T-helper 1 cell treated with Interleukin-12 subunit alpha and Interleukin-12 subunit beta and Interleukin-4 antibody, amounts not matched to agents 30 μg/mL and 1 μg/mL, for 36 hours (primary cell): ENCODE data around the gene RNF7.
"Not testable (repeated sequence)": the region's sequence is repeated elsewhere in the genome, so short reads cannot be mapped to it uniquely, and the experiment has no call there.

Experiments used
- H3K27ac Mint-ChIP-seq: one replicate; pipeline ENCODE4 v1.8.0; 2021; ENCODE audit warnings: mild to moderate bottlenecking, mixed read lengths
- H3K27me3 Mint-ChIP-seq: one replicate; pipeline ENCODE4 v1.8.0; 2021; ENCODE audit warnings: low read depth, mixed read lengths
- H3K36me3 Mint-ChIP-seq: one replicate; pipeline ENCODE4 v1.8.0; 2021; ENCODE audit warnings: low read depth, mixed read lengths
- H3K4me1 Mint-ChIP-seq: one replicate; pipeline ENCODE4 v1.8.0; 2021; ENCODE audit warnings: low read depth, mixed read lengths
- H3K4me3 Mint-ChIP-seq: one replicate; pipeline ENCODE4 v1.8.0; 2021; ENCODE audit warnings: mild to moderate bottlenecking, moderate library complexity, mixed read lengths
- H3K9me3 Mint-ChIP-seq: one replicate; pipeline ENCODE4 v1.8.0; 2021; ENCODE audit warnings: mixed read lengths

Gene RNF7

GRCh38 chr3:141782386-141782932 is 44.4 kb downstream of the RNF7 start:
- H3K27me3 Mint-ChIP-seq, result peaks cover 7% of the 10 kb centered on the region
- no peaks in the 10 kb centered on the region for H3K4me1 Mint-ChIP-seq
- no peak overlapping the region for H3K4me3 Mint-ChIP-seq
- H3K27ac Mint-ChIP-seq, result no peak overlapping the region
- no peaks in the 10 kb centered on the region for H3K36me3 Mint-ChIP-seq
- peaks cover 3% of the 10 kb centered on the region for H3K9me3 Mint-ChIP-seq

DNA sequence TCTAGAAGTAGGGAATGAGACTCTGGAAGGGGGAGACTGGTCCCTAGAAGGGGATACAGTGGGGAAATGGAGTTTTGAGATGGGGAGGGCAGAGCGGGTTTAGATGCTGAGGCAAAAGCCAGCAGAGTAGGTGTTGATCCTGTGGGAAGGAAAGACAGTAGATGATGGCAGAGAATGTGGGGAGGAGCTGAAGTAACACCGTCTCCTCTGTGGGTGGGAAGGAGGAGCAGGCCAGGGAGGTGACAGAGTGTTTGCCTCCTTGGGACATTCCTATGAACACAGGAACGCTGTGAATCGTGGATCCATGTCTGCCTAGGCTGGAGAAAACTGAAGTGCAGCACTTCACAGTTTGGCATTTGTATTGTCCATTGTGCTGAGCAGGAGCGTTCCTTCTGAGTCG is 45.5 kb downstream of the RNF7 start:
- H3K27ac Mint-ChIP-seq, result no peak overlapping the region
- peaks cover 7% of the 10 kb centered on the region for H3K27me3 Mint-ChIP-seq
- no peak overlapping the region for H3K4me3 Mint-ChIP-seq
- H3K36me3 Mint-ChIP-seq, result no peaks in the 10 kb centered on the region
- H3K4me1 Mint-ChIP-seq, result peaks cover 2% of the 10 kb centered on the region
- peaks cover 3% of the 10 kb centered on the region for H3K9me3 Mint-ChIP-seq

GRCh38 chr3:141784096-141784495 is 46.0 kb downstream of the RNF7 start:
- Mint-ChIP-seq H3K27ac (no peak overlapping the region), H3K4me1 (peaks cover 2% of the 10 kb centered on the region), H3K36me3 (no peaks in the 10 kb centered on the region), H3K4me3 (no peak overlapping the region), H3K9me3 (peaks cover 3% of the 10 kb centered on the region), H3K27me3 (peaks cover 7% of the 10 kb centered on the region)

- peaks cover 3% of the 10 kb centered on the region for H3K9me3 Mint-ChIP-seq
- H3K4me3 Mint-ChIP-seq, result no peak overlapping the region
- H3K27ac Mint-ChIP-seq, result no peak overlapping the region
- H3K36me3 Mint-ChIP-seq, result no peaks in the 10 kb centered on the region
- peaks cover 2% of the 10 kb centered on the region for H3K4me1 Mint-ChIP-seq
- H3K27me3 Mint-ChIP-seq, result peaks cover 6% of the 10 kb centered on the region
Measured at GRCh38 chr3:141784531-141784930, 46.4 kb downstream of the RNF7 start.

DNA sequence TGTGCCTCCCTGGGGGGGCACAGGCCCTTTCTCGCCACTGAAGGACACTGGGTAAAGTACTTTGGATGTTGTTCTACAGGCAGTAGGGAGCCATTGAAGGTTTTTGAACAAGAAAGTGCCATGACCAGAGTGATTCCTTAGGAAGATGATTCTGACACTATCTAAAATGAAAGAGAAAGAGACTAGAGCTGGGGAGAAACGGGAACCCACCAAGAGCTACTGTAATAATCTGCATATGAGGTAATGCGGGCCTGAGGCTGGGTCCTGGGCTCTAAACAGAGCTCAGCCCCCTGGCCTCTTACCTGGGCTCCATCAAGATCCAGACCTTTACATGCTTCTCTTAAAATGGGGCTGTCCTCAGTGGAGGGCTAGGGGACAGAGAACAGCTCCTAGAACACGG is 50.1 kb downstream of the RNF7 start:
- no peaks in the 10 kb centered on the region for H3K36me3 Mint-ChIP-seq
- H3K4me1 Mint-ChIP-seq, result peaks cover 2% of the 10 kb centered on the region
- no peaks in the 10 kb centered on the region for H3K9me3 Mint-ChIP-seq
- no peak overlapping the region for H3K4me3 Mint-ChIP-seq
- no peaks in the 10 kb centered on the region for H3K27me3 Mint-ChIP-seq
- H3K27ac Mint-ChIP-seq, result no peak overlapping the region

GRCh38 chr3:141788750-141789149 is 50.7 kb downstream of the RNF7 start:
- H3K9me3 Mint-ChIP-seq, H3K36me3 Mint-ChIP-seq, H3K27ac Mint-ChIP-seq, H3K4me1 Mint-ChIP-seq, H3K4me3 Mint-ChIP-seq, H3K27me3 Mint-ChIP-seq: not testable (repeated sequence)

DNA sequence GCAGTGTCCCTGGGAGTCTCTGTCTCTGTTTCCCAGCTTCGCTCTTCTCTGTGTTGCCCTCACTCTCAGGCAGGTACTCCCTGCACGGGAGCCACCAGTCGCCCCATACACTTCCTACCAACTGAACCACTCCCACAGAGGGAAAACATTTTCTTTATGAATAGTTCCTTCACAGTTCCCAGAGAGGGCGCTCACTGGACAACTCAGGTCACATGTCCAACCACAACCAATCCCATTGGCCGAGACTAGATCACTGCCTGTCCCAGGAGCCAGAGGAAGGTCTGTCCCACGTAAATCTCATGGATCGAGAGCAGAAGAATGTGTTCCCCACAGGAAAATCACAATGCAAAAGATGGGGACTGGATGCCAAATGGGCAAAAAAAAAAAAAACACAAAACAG is 51.2 kb downstream of the RNF7 start:
- Mint-ChIP-seq H3K36me3 (no peaks in the 10 kb centered on the region), H3K27ac (no peak overlapping the region), H3K4me1 (peaks cover 4% of the 10 kb centered on the region), H3K9me3 (no peaks in the 10 kb centered on the region), H3K4me3 (no peak overlapping the region), H3K27me3 (no peaks in the 10 kb centered on the region)

GRCh38 chr3:141790171-141790570 is 52.1 kb downstream of the RNF7 start:
- H3K9me3 Mint-ChIP-seq, result no peaks in the 10 kb centered on the region
- H3K36me3 Mint-ChIP-seq, result no peaks in the 10 kb centered on the region
- H3K4me1 Mint-ChIP-seq, result peaks cover 11% of the 10 kb centered on the region
- no peaks in the 10 kb centered on the region for H3K27me3 Mint-ChIP-seq
- no peak overlapping the region for H3K4me3 Mint-ChIP-seq
- H3K27ac Mint-ChIP-seq, result no peak overlapping the region

- H3K27ac Mint-ChIP-seq, result no peak overlapping the region
- H3K4me3 Mint-ChIP-seq, result no peak overlapping the region
- peaks cover 29% of the 10 kb centered on the region for H3K4me1 Mint-ChIP-seq
Measured at GRCh38 chr3:141792495-141792894, 54.4 kb downstream of the RNF7 start.

GRCh38 chr3:141793476-141794260 is 55.6 kb downstream of the RNF7 start:
- Mint-ChIP-seq H3K9me3 (no peaks in the 10 kb centered on the region), H3K4me3 (no peak overlapping the region), H3K4me1 (peaks cover 34% of the 10 kb centered on the region), H3K27me3 (no peaks in the 10 kb centered on the region), H3K27ac (no peak overlapping the region), H3K36me3 (no peaks in the 10 kb centered on the region)

More at GRCh38 chr3:141792495-141792894, 54.4 kb downstream of the RNF7 start:
- no peaks in the 10 kb centered on the region for H3K27me3 Mint-ChIP-seq
- H3K36me3 Mint-ChIP-seq, result no peaks in the 10 kb centered on the region
- no peaks in the 10 kb centered on the region for H3K9me3 Mint-ChIP-seq

DNA sequence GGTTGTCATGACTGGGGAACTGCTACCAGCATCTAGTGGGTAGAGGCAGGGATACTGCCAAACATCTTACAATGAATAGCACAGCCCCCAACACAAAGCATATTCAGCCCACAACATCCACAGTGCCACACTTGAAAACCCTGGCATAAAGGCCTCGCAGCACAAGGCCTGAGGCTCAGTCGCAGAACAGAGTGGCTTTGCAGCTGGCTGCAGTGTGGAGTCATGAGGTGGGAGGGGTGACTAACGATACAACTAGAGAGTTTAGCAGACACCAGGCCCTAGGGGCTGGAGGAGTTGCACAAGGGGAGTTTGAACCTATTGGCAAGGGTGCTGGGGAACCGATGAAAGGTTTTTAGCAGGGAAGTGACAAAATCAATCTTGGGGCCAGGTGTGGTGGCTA is 57.2 kb downstream of the RNF7 start:
- no peak overlapping the region for H3K27ac Mint-ChIP-seq
- no peaks in the 10 kb centered on the region for H3K36me3 Mint-ChIP-seq
- no peaks in the 10 kb centered on the region for H3K27me3 Mint-ChIP-seq
- H3K4me1 Mint-ChIP-seq, result peaks cover 34% of the 10 kb centered on the region
- peak overlapping the region; percentile 4 for H3K4me3 Mint-ChIP-seq
- H3K9me3 Mint-ChIP-seq, result no peaks in the 10 kb centered on the region

DNA sequence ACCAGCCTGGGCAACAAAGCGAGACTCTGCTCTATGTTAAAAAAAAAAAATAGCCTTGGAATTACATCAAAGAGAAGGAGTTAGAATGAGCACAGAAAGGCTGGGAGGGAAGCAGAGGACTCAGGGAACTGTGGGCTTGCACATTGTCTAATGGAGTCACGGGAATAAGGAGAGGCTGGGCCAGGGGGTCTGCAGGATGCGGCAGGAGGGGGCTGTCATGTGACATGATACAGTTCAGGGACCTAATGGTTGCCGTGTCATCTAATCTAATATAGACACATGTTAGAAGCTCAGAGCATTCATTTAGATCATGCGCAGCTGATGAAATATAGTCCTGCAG is 57.6 kb downstream of the RNF7 start:
- H3K27me3 Mint-ChIP-seq, result no peaks in the 10 kb centered on the region
- no peak overlapping the region for H3K27ac Mint-ChIP-seq
- H3K36me3 Mint-ChIP-seq, result no peaks in the 10 kb centered on the region
- no peaks in the 10 kb centered on the region for H3K9me3 Mint-ChIP-seq
- H3K4me1 Mint-ChIP-seq, result peaks cover 34% of the 10 kb centered on the region
- H3K4me3 Mint-ChIP-seq, result peak overlapping the region; percentile 4

DNA sequence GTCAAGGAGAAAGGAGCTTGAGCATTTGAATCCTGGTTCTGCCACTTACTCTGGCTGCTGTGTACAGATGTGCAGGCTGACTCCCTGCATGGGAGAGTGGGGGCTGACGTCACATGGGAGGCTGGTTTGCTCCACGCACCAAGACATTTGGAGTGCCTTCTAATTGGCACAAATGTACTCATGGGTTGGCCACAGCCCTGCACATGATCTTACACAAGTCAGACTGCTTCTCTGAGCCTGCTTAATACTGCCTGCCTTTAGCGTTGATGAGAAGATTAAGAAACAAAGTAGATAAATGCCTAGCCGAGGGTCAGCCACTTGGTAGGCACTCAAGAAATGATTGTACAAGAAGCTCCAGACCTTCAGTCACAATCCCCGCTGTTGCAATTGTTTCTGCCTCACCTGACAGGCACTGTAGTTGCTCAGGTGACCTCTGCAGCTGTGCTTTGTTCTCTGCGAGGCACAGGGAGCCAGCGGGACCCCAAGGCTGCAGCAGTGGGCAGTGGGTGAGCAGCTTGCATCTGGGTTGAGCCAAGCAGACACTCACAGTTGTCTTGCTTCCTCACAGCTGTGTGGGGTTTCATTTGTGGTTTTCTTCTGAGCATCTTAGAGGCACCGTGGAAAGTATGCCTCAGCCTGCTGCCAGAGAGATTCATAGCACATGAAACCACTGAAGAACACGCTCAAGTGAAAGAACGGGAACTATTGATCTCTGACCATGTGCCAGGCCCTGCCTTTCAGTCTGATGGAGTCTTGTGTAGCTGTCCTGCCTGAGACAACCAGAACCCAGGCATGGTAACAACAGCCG is 58.2 kb downstream of the RNF7 start:
- H3K9me3 Mint-ChIP-seq, result no peaks in the 10 kb centered on the region
- H3K36me3 Mint-ChIP-seq, result no peaks in the 10 kb centered on the region
- peaks cover 34% of the 10 kb centered on the region for H3K4me1 Mint-ChIP-seq
- H3K27ac Mint-ChIP-seq, result peak overlapping the region; percentile 95
- H3K27me3 Mint-ChIP-seq, result no peaks in the 10 kb centered on the region
- peak overlapping the region; percentile 81 for H3K4me3 Mint-ChIP-seq
